ENCODE results near the gene BACE1-AS. TPM values are rescaled to one million over a fixed set of nuclear protein-coding genes. Genes with fewer than 3 reads are reported as not detected.

The BACE1-AS gene
- total and polyA plus RNA-seq, 2 experiments from 2014 or later: 10.6 to 19.6 TPM

DNA sequence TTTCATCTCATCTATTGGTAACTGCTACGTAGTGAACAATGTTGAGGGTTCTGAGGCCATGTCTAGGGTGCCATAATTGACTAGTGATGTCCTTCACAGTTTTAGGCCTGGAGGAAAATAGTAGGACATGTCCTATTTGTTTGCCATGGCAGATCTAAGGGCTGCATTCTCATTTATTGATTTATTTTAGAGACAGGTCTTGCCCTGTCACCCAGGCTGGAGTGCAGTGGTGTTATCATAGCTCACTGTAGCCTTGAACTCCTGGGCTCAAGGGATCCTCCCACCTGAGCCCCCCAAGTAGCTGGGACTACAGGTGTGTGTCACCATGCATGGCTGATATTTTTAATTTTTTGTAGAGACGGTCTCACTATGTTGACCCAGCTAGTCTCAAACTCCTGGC is 41.7 kb downstream of the BACE1-AS start:
- ATAC-seq (no peak), DNase-seq (ENCODE audit: low spot score) (no peak)
- Histone ChIP-seq H3K9me2 (ENCODE audit: insufficient read depth) (no peaks in the 10 kb centered on the region), H3K79me2 (replicated peaks; ENCODE audit: insufficient read depth) (no peaks in the 10 kb centered on the region), H3K27ac (ENCODE audit: low read depth) (no peak overlapping the region), H2AFZ (no peak overlapping the region), H3K36me3 (ENCODE audit: insufficient read depth) (no peaks in the 10 kb centered on the region), H3K27me3 (ENCODE audit: insufficient read depth) (no peaks in the 10 kb centered on the region), H4K20me1 (replicated peaks; ENCODE audit: insufficient read depth) (no peaks in the 10 kb centered on the region), H3F3A (replicated peaks; ENCODE audit: low read depth) (no peaks in the 10 kb centered on the region; the same call in 1 of the 2 replicates), H3K4me2 (no peak overlapping the region), H3K4me3 (no peak overlapping the region), H3K4me1 (ENCODE audit: insufficient read depth) (peaks cover 5% of the 10 kb centered on the region; the same call in 1 of the 2 replicates)
- H3K27ac Mint-ChIP-seq: no peak overlapping the region
- no peaks in the 10 kb centered on the region for H3K4me1 Mint-ChIP-seq
- H3K9me3 Mint-ChIP-seq: no peaks in the 10 kb centered on the region
- no peak for TF ChIP-seq EZH2phosphoT487 (IDR thresholded peaks at IDR 0.05; ENCODE audit: unreplicated experiment)
- no peak for TF ChIP-seq CREB1 (CRISPR knock-in tag; IDR thresholded peaks at IDR 0.05; ENCODE audit: low read depth)
- TF ChIP-seq, protein P1, sequence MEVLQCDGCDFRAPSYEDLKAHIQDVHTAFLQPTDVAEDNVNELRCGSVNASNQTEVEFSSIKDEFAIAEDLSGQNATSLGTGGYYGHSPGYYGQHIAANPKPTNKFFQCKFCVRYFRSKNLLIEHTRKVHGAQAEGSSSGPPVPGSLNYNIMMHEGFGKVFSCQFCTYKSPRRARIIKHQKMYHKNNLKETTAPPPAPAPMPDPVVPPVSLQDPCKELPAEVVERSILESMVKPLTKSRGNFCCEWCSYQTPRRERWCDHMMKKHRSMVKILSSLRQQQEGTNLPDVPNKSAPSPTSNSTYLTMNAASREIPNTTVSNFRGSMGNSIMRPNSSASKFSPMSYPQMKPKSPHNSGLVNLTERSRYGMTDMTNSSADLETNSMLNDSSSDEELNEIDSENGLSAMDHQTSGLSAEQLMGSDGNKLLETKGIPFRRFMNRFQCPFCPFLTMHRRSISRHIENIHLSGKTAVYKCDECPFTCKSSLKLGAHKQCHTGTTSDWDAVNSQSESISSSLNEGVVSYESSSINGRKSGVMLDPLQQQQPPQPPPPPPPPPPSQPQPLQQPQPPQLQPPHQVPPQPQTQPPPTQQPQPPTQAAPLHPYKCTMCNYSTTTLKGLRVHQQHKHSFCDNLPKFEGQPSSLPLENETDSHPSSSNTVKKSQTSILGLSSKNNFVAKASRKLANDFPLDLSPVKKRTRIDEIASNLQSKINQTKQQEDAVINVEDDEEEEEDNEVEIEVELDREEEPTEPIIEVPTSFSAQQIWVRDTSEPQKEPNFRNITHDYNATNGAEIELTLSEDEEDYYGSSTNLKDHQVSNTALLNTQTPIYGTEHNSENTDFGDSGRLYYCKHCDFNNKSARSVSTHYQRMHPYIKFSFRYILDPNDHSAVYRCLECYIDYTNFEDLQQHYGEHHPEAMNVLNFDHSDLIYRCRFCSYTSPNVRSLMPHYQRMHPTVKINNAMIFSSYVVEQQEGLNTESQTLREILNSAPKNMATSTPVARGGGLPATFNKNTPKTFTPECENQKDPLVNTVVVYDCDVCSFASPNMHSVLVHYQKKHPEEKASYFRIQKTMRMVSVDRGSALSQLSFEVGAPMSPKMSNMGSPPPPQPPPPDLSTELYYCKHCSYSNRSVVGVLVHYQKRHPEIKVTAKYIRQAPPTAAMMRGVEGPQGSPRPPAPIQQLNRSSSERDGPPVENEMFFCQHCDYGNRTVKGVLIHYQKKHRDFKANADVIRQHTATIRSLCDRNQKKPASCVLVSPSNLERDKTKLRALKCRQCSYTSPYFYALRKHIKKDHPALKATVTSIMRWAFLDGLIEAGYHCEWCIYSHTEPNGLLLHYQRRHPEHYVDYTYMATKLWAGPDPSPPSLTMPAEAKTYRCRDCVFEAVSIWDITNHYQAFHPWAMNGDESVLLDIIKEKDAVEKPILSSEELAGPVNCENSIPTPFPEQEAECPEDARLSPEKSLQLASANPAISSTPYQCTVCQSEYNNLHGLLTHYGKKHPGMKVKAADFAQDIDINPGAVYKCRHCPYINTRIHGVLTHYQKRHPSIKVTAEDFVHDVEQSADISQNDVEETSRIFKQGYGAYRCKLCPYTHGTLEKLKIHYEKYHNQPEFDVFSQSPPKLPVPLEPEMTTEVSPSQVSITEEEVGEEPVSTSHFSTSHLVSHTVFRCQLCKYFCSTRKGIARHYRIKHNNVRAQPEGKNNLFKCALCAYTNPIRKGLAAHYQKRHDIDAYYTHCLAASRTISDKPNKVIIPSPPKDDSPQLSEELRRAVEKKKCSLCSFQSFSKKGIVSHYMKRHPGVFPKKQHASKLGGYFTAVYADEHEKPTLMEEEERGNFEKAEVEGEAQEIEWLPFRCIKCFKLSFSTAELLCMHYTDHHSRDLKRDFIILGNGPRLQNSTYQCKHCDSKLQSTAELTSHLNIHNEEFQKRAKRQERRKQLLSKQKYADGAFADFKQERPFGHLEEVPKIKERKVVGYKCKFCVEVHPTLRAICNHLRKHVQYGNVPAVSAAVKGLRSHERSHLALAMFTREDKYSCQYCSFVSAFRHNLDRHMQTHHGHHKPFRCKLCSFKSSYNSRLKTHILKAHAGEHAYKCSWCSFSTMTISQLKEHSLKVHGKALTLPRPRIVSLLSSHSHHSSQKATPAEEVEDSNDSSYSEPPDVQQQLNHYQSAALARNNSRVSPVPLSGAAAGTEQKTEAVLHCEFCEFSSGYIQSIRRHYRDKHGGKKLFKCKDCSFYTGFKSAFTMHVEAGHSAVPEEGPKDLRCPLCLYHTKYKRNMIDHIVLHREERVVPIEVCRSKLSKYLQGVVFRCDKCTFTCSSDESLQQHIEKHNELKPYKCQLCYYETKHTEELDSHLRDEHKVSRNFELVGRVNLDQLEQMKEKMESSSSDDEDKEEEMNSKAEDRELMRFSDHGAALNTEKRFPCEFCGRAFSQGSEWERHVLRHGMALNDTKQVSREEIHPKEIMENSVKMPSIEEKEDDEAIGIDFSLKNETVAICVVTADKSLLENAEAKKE (CRISPR knock-in tag; IDR thresholded peaks at IDR 0.05): no peak
- TF ChIP-seq, protein P2, sequence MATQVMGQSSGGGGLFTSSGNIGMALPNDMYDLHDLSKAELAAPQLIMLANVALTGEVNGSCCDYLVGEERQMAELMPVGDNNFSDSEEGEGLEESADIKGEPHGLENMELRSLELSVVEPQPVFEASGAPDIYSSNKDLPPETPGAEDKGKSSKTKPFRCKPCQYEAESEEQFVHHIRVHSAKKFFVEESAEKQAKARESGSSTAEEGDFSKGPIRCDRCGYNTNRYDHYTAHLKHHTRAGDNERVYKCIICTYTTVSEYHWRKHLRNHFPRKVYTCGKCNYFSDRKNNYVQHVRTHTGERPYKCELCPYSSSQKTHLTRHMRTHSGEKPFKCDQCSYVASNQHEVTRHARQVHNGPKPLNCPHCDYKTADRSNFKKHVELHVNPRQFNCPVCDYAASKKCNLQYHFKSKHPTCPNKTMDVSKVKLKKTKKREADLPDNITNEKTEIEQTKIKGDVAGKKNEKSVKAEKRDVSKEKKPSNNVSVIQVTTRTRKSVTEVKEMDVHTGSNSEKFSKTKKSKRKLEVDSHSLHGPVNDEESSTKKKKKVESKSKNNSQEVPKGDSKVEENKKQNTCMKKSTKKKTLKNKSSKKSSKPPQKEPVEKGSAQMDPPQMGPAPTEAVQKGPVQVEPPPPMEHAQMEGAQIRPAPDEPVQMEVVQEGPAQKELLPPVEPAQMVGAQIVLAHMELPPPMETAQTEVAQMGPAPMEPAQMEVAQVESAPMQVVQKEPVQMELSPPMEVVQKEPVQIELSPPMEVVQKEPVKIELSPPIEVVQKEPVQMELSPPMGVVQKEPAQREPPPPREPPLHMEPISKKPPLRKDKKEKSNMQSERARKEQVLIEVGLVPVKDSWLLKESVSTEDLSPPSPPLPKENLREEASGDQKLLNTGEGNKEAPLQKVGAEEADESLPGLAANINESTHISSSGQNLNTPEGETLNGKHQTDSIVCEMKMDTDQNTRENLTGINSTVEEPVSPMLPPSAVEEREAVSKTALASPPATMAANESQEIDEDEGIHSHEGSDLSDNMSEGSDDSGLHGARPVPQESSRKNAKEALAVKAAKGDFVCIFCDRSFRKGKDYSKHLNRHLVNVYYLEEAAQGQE (IDR thresholded peaks at IDR 0.05; ENCODE audit: unreplicated experiment): no peak
- TF ChIP-seq ETS1 (IDR thresholded peaks at IDR 0.05): no peak
- TF ChIP-seq ZNF114 (CRISPR knock-in tag; IDR thresholded peaks at IDR 0.05): no peak
- no peak for TF ChIP-seq JUNB (IDR thresholded peaks at IDR 0.05; ENCODE audit: unreplicated experiment)
- TF ChIP-seq POLR2AphosphoS5 (IDR thresholded peaks at IDR 0.05; ENCODE audit: low read depth): no peak
- TF ChIP-seq ZNF331 (CRISPR knock-in tag; IDR thresholded peaks at IDR 0.05; ENCODE audit: low read depth): no peak
- no peak for TF ChIP-seq STAT1 (IDR thresholded peaks at IDR 0.05; ENCODE audit: unreplicated experiment)
- TF ChIP-seq NANOG (IDR thresholded peaks at IDR 0.05; ENCODE audit: borderline replicate concordance): no peak
- no peak for TF ChIP-seq EZH2 (IDR thresholded peaks at IDR 0.05; ENCODE audit: low read depth, unreplicated experiment)
- TF ChIP-seq, protein P3, sequence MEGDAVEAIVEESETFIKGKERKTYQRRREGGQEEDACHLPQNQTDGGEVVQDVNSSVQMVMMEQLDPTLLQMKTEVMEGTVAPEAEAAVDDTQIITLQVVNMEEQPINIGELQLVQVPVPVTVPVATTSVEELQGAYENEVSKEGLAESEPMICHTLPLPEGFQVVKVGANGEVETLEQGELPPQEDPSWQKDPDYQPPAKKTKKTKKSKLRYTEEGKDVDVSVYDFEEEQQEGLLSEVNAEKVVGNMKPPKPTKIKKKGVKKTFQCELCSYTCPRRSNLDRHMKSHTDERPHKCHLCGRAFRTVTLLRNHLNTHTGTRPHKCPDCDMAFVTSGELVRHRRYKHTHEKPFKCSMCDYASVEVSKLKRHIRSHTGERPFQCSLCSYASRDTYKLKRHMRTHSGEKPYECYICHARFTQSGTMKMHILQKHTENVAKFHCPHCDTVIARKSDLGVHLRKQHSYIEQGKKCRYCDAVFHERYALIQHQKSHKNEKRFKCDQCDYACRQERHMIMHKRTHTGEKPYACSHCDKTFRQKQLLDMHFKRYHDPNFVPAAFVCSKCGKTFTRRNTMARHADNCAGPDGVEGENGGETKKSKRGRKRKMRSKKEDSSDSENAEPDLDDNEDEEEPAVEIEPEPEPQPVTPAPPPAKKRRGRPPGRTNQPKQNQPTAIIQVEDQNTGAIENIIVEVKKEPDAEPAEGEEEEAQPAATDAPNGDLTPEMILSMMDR (conservative IDR thresholded peaks at IDR 0.05; ENCODE audit: low read depth in 2 of 2): no peak
- no peak overlapping the region for H3K4me3 Mint-ChIP-seq
- no peaks in the 10 kb centered on the region for H3K27me3 Mint-ChIP-seq (ENCODE audit: insufficient read depth, low read depth, poor library complexity)
- no peaks in the 10 kb centered on the region for H3K36me3 Mint-ChIP-seq (ENCODE audit: low read depth)
